GM10847 (cell line): ENCODE data around the gene UBALD2.

Experiments
- POLR2A ChIP-seq: IDR thresholded peaks from 2 replicates; pipeline ENCODE4 v1.6.1; 2011; ENCODE audit not compliant: insufficient read length; ENCODE audit errors: extremely low read depth

Gene UBALD2

GRCh38 chr17:76241691-76242255 is 23.4 kb upstream of the UBALD2 start:
- no peak for TF ChIP-seq POLR2A

GRCh38 chr17:76243826-76244679 is 21.1 kb upstream of the UBALD2 start:
- TF ChIP-seq POLR2A, result no peak

- TF ChIP-seq POLR2A, result no peak
These were observed 18.8 kb upstream of the UBALD2 start for GRCh38 chr17:76246080-76247066.

GRCh38 chr17:76247304-76247703 is 17.8 kb upstream of the UBALD2 start:
- TF ChIP-seq POLR2A, result no peak

- no peak for TF ChIP-seq POLR2A
These were observed 16.9 kb upstream of the UBALD2 start for GRCh38 chr17:76248013-76248782.

GRCh38 chr17:76250141-76250540 is 15.0 kb upstream of the UBALD2 start:
- no peak for TF ChIP-seq POLR2A

- no peak for TF ChIP-seq POLR2A
These were observed 13.6 kb upstream of the UBALD2 start for GRCh38 chr17:76251478-76252039.

- TF ChIP-seq POLR2A, result peak; percentile 23
These were observed 12.9 kb upstream of the UBALD2 start for GRCh38 chr17:76252040-76252954.

GRCh38 chr17:76253841-76254240 is 11.3 kb upstream of the UBALD2 start:
- no peak for TF ChIP-seq POLR2A

- TF ChIP-seq POLR2A, result no peak
These were observed 10.9 kb upstream of the UBALD2 start for GRCh38 chr17:76254275-76254674.

GRCh38 chr17:76255801-76256429 is 9.2 kb upstream of the UBALD2 start:
- TF ChIP-seq POLR2A, result no peak

GRCh38 chr17:76260220-76260619 is 4.9 kb upstream of the UBALD2 start:
- no peak for TF ChIP-seq POLR2A

GRCh38 chr17:76260669-76261068 is 4.5 kb upstream of the UBALD2 start:
- TF ChIP-seq POLR2A, result peak; percentile 55
